Medulla oblongata (tissue), 1 donor: ENCODE data around the gene DESI2.
A peak's percentile ranks its signal among the peaks of the same experiment; 100 is the strongest.

Experiments used
- DNase-seq: peaks from one replicate; pipeline ENCODE4 v3.0.0-alpha.2; 2015; ENCODE audit errors: extremely low spot score

Gene DESI2

DNA sequence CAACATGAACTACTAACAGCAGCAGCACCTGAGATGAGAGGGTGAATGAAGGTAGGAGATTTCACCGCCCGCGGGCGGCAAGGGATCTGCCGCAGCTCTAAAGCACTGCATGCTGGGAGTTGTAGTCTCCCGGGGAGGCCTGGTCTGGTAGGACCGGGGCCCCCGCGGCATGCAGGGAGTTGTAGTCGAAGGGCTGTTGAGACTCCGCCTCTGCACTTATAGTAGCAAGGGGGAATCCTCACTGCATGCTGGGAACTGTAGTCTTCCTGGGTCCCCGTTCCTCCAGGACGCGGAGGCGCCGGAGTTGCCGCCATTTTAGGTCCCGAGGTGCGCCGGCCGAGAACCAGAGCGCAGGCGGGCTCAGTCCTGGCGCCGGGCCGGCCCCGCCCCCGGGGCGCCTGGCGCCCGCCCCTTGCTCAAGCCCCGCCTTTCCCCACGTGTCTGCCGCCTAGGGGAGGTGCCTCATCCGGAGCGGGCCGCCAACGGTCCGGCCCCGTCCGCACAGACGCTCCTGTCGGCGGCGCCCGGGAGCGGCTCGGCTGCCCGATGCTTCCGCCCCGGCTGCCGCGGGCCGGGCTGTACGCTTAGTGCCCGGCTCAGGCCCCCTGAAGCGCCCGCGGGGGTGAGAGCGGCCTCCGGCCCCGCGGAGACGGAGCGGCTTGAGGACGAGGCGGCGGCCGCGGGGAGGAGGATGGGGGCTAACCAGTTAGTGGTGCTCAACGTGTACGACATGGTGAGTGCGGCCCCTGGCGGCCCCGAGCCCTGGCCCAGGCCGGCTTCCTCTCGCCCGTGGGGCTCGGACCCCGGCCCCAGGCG is at the start of gene DESI2:
Gene DESI2, plus strand, starts transcription at position 504 of the 816 bp plus-strand sequence. Its CDS starts 188 bp downstream, at position 692.
- DNase-seq: peak; percentile 100

DNA sequence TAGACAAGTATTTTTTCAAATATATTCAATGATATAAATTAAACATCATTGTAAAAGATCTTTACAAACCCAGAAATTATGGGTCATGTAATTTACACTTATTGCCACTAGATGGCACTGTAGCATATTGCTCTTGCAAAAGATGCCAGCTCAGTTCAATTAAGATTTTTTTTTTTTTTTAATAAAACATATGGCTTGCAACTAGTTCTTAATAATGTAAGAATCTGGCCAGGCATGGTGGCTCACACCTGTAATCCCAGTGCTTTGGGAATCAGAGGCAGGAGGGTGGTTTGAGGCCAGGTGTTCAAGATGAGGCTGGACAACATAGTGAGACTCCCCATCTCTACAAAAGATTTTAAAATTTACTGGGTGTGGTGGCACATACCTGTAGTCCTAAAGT is 49.4 kb upstream of the DESI2 start:
- DNase-seq: peak; percentile 25

DNA sequence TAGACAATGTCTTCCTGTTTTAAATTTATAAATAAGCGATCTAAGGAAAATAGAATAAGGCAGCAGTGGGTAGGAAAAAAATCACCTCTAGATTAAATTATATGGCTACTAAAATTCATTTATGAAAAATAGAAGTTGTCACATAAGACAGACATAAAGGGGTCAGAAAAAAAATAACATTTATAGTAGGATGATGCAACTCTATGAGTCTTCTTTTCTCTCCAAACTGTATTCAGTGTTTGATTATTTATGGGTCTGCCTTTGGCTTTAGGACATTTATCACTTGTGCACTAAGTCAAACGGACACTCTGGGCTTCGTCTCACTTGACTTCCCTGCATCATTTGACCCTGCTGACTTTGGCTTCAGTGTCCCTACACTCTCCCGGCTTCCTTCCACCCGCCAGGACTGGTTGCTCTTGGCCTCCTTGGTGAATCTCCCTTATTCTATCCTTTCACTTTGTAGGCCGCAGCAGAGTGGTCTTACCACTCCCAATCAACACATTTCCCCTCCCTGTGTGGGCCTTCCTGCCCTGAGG is 47.0 kb upstream of the DESI2 start:
- DNase-seq: no peak

DNA sequence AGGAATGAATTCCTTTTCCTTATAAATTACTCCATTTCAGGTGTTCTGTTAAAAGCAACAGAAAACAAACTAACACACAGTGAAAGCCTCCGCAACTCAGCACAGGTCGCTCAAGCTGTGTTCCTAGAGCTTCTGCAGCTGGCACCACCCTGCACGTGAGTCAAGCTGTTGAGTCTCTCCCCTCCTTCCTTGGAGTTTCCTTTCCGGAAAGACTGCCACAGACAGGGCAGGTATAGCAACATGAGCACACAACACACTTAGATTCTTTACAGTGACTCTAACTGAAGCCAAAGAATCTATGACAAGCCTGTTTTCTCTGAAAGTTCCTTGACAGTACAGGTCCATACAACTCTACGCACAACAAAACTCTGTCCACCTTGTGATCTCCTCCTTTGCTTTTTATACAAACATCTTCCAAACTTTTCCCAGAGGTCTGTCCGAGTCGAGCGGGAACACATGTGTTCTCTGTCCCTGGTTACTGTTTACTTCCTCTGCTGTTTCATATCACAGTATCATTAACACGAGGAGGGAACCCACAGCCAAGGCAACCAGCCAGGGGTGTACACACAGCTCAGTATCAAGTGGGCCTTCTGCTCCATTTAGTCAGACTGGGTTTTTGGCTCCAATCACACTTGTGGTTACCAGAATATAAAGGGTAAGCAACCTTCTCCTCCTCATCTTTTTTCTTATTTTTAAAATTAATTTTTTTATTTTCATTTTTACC is 38.7 kb upstream of the DESI2 start:
- no peak for DNase-seq

DNA sequence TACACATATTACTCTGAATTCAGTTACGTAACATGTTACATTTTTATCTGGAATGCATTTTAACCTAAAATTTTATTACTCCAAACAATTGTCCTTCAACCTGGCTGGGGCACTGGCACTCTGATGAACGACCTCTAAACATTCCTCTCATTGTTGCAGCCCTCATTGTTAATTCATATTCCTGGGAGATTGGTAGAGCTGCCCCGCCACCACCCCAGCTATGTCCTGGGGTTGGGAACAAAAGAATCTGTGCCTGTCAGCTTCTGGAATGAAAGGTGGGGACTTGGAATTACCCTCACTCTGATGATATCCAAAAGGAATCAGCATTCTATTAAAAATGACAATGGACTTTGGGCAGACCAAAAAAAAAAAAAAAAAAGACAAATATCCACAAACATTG is 38.0 kb upstream of the DESI2 start:
- no peak for DNase-seq

DNA sequence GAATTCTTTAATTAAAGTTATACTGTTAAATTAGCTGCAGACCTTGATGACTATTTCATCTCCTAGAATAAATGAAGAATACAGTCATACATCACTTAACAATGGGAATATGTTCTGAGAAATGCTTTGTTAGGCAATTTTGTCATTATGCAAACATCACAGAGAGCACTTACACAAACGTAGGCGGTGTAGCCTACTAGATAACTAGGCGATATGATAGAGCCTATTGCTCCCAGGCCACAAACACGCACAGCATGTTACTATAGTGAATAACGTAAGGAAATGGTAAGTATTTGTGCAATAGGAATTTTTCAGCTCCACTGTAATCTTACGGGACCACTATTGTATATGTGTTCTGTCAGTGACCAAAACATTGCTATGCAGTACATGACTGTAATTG is 37.6 kb upstream of the DESI2 start:
- no peak for DNase-seq

DNA sequence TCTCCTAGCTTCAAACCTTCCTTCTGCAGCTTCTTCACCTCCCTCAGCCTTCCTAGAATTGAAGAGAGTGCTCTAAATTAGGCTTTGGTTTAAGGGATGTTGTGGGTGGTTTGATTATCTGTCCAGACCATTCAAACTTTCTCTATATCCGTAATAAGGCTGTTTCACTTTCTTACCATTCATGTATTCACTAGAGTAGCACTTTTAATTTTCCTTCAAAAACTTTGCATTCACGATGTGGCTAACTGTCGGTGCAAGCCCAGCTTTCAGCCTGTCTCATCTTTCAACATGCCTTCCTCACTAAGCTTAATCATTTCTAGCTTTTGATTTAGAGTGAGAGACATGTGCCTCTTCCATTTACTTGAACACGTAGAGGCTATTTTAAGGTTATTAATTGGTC is 26.2 kb upstream of the DESI2 start:
- no peak for DNase-seq

DNA sequence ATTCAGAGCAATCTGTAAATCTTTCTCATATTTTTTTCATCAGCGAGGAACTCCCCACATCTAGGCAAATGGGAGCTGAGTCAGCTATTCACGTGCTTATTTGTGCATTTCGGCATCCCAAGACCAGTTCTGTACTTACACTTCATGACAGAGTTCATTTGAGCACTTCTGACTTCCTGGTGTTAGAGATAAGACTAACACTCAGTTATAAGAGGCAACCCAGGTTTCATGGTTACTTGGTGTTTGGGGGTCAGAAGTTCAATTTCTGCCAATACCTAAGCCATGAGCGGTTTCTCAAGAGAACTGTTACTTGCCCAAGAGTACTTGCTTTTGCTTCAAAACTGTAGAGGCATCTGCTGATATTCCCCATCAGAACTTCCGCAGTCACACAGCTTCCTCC is 24.1 kb upstream of the DESI2 start:
- no peak for DNase-seq

DNA sequence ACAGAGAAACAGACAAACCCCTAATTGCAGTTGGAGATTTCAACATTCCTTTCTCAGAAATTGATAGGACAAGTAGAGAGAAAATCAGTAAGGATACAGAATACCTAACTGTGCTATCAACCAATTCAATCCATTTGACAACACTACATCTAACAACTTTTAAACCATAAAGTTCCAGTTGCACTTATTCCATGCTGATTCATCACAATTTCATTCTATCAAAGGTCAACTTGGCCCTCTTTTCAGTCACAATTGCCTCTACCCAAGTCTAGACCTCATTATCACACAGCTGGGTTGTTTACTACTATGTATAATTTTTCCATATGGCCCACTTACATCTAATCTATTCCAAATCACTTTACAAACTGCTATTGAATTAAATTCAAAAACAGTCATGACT is 19.8 kb upstream of the DESI2 start:
- no peak for DNase-seq

DNA sequence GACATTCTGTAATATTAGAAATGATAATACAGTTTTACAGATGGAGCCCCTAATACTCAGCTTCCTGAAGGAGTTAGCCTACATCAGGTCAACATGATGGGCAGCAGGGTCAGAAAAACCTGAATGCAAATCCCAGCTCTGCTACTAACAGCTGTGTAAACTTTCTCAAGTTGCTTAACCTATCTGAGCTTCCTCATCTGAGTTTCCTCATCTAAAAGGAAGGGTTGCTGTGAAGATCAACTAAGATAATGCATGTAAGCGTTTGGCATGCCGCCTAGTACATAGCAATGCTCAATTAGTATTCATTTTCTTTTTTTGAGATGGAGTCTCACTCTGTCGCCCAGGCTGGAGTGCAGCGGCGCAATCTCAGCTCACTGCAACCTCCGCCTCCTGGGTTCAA is 18.4 kb upstream of the DESI2 start:
- DNase-seq: no peak

DNA sequence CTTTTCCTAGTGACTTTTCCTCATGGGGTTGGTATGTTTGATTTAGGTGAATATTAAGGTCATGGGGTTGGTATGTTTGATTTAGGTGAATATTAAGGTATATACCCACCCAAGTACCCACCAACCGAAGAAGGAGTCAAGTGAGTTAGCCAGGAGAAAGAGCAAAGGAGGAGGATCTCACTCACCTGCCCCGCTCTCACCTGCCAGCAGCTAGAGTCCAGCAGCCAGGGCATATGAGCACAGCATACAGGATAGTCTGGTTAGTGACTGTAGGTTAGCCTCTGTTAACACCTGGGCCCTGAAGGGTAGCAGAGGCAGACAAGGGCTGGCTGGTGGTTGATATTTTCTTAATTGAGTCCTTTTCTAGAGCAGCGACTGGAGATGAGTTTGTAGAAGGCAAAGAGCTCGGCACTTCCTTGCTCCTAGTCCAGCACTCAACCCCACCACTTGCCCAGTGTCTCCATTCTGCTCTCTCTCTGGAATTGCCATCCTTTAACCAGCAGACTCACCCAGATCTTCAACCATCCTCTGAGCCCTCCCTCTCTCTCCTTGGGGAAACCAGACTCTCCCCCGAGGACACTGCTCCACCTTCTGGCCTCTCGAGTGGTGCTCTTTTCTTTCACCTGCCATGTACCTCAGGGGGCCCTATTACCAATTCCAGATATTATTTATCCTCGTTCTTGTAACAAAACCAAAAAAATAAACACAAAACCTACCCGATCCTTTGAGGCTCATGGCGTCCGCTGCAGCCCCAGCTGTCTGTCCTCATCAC is 16.3 kb upstream of the DESI2 start:
- no peak for DNase-seq

DNA sequence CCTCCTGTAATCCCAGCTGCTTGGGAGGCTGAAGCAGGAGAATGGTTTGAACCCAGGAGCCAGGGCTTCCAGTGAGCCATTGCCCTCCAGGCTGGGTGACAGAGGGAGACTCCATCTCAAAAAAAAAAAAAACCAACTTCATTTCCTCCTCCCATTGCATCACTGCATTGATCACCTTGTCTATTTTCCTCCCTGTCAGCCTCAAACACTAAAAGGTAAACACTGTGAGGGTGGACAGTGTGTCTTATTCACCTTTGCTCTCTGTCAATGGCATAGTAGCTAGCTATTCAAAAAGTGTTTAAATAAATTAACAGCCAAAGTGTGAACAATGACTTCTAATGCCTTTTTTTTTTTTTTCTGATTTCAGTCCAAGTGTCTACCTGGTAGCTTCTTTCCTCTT is 13.4 kb upstream of the DESI2 start:
- DNase-seq: no peak

DNA sequence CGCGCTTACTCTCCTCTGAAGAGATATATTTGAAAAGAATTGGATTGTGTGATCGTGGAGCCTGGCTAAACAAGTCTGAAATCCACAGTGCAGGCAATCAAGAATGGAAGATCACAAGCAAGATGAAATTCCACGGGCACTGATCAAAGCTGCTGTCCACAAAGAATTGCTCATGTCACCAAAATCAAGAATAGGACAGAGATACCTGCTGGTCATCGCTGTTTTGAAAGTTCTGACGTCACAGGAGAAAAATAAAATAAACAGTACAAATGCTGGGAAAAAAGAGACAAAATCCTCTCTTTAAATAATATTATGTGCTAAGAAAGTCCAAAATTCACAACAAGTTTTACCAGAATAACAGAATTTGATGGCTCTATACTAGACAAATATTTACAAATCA is 12.0 kb upstream of the DESI2 start:
- no peak for DNase-seq

DNA sequence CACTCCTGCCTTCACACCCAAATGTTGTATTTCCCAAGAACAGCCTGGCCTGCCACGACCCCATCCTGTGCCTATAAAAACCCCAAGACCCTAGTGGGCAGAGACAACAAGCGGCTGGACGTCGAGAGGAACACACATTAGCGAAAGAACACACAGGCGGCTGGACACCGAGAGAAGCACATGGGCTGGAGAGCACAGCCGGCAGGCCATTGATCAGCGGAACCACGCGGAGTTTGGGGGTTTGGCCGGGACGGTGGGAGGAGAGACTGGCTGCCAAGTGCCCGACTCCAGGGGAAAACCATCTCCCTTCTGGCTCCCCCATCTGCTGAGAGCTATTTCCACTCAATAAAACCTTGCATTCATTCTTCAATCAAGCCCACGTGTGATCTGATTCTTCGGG is 10.4 kb upstream of the DESI2 start:
- no peak for DNase-seq

DNA sequence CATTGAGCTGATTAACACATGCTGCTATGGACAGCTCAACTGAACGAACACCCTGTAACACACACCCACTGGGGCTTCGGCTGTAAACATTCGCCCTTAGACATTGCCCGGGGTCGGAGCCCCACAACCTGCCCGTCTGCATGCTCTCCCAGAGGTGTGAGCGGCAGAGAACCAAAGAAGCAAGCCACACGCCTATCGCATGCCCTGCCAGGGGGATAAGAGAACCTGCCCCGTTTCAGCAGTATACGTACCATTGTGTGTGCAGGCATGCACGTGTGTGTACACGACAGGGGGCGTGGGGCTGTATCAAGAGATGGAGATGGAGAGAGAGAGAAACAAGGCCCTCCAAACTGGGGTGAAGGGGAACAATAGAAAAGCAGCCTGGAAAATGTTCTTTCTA is 9.9 kb upstream of the DESI2 start:
- DNase-seq: no peak

DNA sequence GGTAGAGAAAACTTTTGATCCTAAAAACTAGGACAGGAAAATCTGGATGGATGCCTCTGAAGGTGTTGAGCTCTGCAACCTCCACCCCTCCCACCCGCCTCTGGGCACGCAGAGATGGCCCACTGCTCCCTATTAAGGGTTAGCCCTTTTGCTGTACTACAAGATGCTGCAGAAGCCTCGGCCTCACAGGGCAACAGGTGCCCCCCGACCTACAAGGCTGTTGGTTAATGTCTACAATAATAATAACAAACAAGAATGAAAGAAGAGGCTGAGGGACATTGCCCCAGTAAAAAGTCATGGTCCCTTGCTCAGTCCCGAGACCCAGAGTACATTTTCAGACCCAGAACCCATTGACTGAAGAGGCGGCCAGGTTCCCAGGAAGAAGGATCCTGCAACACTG is 7.5 kb upstream of the DESI2 start:
- DNase-seq: no peak

DNA sequence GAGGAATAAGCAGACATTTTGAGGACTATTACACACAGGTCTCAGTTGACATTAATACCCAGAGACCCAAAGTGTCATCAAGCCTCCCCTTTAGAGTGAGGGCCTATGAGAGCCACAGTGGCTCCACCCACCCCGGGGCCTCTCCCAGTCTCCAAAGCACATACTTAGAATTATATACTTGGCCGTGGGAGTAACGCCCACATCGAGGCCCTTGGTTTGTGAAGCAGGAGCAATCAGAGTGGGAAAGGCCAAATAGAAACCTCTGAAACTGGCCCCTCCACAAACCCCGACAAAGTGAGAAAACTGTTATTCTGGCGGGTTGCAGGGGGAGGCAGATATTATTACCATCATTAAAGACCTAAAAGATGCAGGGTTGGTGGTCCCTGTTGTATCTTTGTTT is 7.0 kb upstream of the DESI2 start:
- DNase-seq: no peak

DNA sequence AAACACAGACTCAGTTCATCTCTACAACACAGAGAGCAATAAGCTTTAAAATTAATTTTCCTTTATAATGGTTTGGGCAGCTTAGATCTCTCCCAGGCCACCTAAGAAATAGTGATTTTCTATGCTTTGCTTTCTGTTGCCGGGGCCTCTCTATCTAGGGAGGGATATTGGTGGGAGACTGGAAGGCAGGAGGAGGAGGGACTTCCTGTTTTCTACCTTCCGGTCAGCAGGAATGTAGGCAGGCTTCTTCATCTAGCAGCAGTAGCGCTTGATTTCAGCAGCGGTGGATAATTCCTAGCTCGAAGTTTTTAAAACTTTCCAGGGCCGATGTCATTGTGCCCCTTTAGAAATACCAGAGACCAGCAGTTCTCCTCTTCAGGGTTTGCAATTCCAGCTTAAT is 5.1 kb upstream of the DESI2 start:
- DNase-seq: no peak

DNA sequence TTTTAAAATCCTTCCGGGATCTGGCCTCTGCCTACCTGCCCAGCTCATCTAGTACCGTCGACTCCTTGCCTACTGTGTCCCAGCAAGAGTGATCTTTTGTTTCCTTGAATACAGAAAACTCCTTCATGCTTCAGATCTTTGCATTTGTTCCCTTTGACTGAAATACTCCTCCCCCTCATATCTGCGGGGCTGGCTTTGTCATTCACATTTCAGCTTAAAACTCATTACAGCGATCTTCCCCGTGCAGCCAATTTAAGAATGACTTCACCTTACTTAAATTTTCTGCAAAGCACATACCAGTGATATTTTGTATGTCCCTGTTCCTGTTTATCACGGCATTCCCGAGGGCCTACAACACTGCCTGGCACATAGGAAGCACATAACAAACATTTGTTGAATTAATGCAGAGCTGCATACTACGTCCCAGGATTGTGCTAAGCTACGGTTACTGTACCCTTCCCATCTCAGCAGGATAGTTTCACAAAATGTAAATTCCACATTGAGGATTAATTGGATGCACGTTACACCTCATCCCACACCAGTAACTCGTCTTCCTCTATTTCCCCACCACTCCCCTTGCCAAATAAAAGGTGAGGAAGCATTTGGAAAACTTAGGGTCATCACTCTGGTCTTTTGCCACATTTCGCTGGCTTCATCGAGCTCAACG is 837 bp upstream of the DESI2 start:
- DNase-seq: no peak

DNA sequence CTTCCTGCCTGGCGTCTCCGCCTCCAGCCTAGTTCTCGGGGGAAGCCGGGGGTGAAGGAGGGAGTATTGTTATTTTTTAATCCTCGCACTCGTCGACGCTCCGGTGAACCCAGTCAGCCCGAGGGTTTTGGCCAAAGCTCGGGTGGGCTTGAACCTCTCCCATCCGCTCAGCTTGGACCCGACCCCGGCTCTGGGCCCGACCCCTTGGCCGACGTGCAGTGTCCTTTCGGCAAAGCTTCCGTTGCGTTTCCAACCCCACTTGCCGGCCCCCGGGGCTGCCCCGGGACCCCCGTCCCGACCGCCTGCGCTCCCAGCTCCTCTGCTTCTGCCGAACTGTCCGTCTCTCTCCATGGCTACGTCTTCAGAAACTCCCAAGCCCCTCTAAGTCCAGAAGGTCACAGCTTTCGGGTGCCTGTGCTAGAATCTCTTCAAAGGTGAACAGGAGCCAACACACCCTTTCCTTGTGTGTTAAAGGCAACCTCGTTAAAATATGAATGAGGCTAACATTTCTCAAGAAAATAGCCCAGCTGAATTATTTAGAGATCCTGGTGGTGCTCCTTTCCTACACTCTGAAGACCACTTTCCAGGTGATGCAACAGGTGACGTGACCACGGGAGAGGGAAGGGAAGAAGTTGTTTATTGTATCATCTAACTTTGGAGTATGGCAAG is 647 bp downstream of the DESI2 start:
- peak; percentile 41 for DNase-seq
